Measurements from ENCODE around the gene ERVK3-1.

- TF ChIP-seq CTCF (IDR thresholded peaks at IDR 0.05; ENCODE audit: poor library complexity), result no peak
- no peak for TF ChIP-seq EZH2phosphoT487 (IDR thresholded peaks at IDR 0.05; ENCODE audit: low read depth, severe bottlenecking, unreplicated experiment)
Observed at GRCh38 chr19:58346961-58347929, 42.1 kb downstream of the ERVK3-1 start.
